K562 (cell line): Measurements from ENCODE around the gene PPIE. TPM values are rescaled to one million over a fixed set of nuclear protein-coding genes. Genes with fewer than 3 reads are reported as not detected.

Experiments used
- ATAC-seq: fragments of 200-7000 bp; cut with Tn5 transposase; 3 replicates; pipeline ENCODE4 v1.9.1; 2020; ENCODE audit warnings: moderate library complexity
- BruUV-seq: library from RNA; stranded (reverse); fragments of 400-500 nt; replicated peaks from 2 replicates; lab custom pipeline; 2021; lab: Mats Ljungman, UMichigan
- CTCF ChIA-PET: fragments of 300-600 bp; formaldehyde crosslinking; extraction: SDS; loops from one replicate; lab custom pipeline; 2021; ENCODE audit warnings: low intra/inter-chr PET ratio; lab: Yijun Ruan, JAX
- POLR2A ChIA-PET: fragments of 300-600, 350-650 bp; sonication (Branson Sonifier 250); formaldehyde crosslinking; extraction: SDS; loops from one replicate; lab custom pipeline; 2021; ENCODE audit warnings: antibody characterized with exemption, inconsistent platforms; lab: Yijun Ruan, JAX
- DNase-seq, 4 experiments: peaks; one replicate each; pipeline versions ENCODE4 v3.0.0 to v3.0.0-alpha.2; 2011 to 2018; ENCODE audit warnings: low spot score in 3 of 4, mixed read lengths in 3 of 4; ENCODE audit errors: extremely low read depth in 1 of 4
- FAIRE-seq: peaks from 2 replicates; lab custom pipeline; 2011; peaks lifted over from hg19 to GRCh38; lab: Jason Lieb, UNC
- H2AFZ ChIP-seq: 2 replicates; pipeline ENCODE4 v1.6.0; 2011; ENCODE audit warnings: low read depth, low read length, control low read depth, inconsistent platforms
- H3K27ac ChIP-seq: fragments of 200-600 bp; 3 replicates; pipeline ENCODE4 v1.8.0; 2011; ENCODE audit warnings: low read depth, mild to moderate bottlenecking, control low read depth, inconsistent platforms, low read length, moderate library complexity, mixed read lengths; ENCODE audit errors: extremely low read depth
- H3K27me3 ChIP-seq, 2 experiments: fragments of 300-600 bp in 1 of 2; 2 replicates in 1 of 2; 3 replicates in 1 of 2; pipeline versions ENCODE4 v1.6.0 to v1.8.0; 2011; ENCODE audit warnings: inconsistent platforms in 2 of 2, low read length in 2 of 2, mild to moderate bottlenecking in 1 of 2, mixed read lengths in 1 of 2, moderate library complexity in 1 of 2; ENCODE audit not compliant: control insufficient read depth in 2 of 2, insufficient read depth in 2 of 2
- H3K36me3 ChIP-seq: fragments of 300-600 bp; 3 replicates; pipeline ENCODE4 v1.8.0; 2011; ENCODE audit warnings: mild to moderate bottlenecking, low read length, inconsistent platforms; ENCODE audit not compliant: control insufficient read depth, insufficient read depth
- H3K4me1 ChIP-seq, 2 experiments: fragments of 200-600 bp in 1 of 2; replicated peaks in 1 of 2; 2 replicates in 1 of 2; 3 replicates in 1 of 2; pipeline versions ENCODE4 v1.5.1 to v1.8.0; 2011; ENCODE audit warnings: inconsistent platforms in 2 of 2, low read length in 2 of 2, mild to moderate bottlenecking in 1 of 2, mixed read lengths in 1 of 2, moderate library complexity in 1 of 2; ENCODE audit not compliant: control insufficient read depth in 2 of 2, insufficient read depth in 2 of 2
- H3K4me2 ChIP-seq: 2 replicates; pipeline ENCODE4 v1.6.1; 2011; ENCODE audit warnings: low read length, control low read depth, inconsistent platforms, mixed read lengths; ENCODE audit not compliant: insufficient read depth
- H3K4me3 ChIP-seq: fragments of 200-600 bp; sonication (generic), shearing (Covaris generic); 2 replicates; pipeline ENCODE4 v1.5.1; 2016; ENCODE audit warnings: control low read depth, inconsistent platforms
- H3K79me2 ChIP-seq: fragments of 200-600 bp; 3 replicates; pipeline ENCODE4 v1.8.0; 2011; ENCODE audit warnings: low read length, inconsistent platforms; ENCODE audit not compliant: control insufficient read depth, insufficient read depth
- H3K9ac ChIP-seq, 2 experiments: 2 replicates each; pipeline versions ENCODE4 v1.6.0 to v1.6.1; 2011; ENCODE audit warnings: low read depth in 2 of 2, low read length in 2 of 2, control low read depth in 1 of 2, inconsistent platforms in 1 of 2, mild to moderate bottlenecking in 1 of 2, mixed read lengths in 1 of 2; ENCODE audit not compliant: insufficient read depth in 1 of 2
- H3K9me1 ChIP-seq: one replicate; pipeline ENCODE4 v1.6.0; 2011; ENCODE audit warnings: inconsistent platforms, mild to moderate bottlenecking, low read length, moderate library complexity; ENCODE audit not compliant: control insufficient read depth, insufficient read depth
- H3K9me3 ChIP-seq: replicated peaks from 2 replicates; pipeline ENCODE4 v1.5.1; 2011; ENCODE audit warnings: low read depth, low read length, inconsistent platforms; ENCODE audit not compliant: control insufficient read depth, insufficient read depth
- H4K20me1 ChIP-seq: replicated peaks from 2 replicates; pipeline ENCODE4 v1.6.1; 2011; ENCODE audit warnings: low read length, inconsistent platforms, mixed read lengths; ENCODE audit not compliant: control insufficient read depth, insufficient read depth
- CCAR2 ChIP-seq: fragments of 200-400 bp; formaldehyde crosslinking; IDR thresholded peaks from 2 replicates; pipeline ENCODE4 v1.6.1; 2017; ENCODE audit warnings: mild to moderate bottlenecking, low read depth, low read length
- DDX20 ChIP-seq: fragments of 450-650 bp; IDR thresholded peaks from 2 replicates; pipeline ENCODE4 v1.6.1; 2016; ENCODE audit warnings: missing genetic modification characterization, low read depth, mild to moderate bottlenecking, missing compliant biosample characterization, moderate library complexity
- MLX ChIP-seq, 2 experiments: fragments of 450-650 bp in 1 of 2; sonication (generic) in 1 of 2; formaldehyde crosslinking; conservative IDR thresholded peaks; 2 replicates each; pipeline versions ENCODE4 v1.4.0 to v1.8.1; 2020 to 2022; ENCODE audit warnings: mild to moderate bottlenecking in 1 of 2, missing genetic modification reagents in 1 of 2
- NR1H2 ChIP-seq: sonication (generic); formaldehyde crosslinking; IDR thresholded peaks from 2 replicates; pipeline ENCODE4 v1.4.0; 2020; ENCODE audit warnings: mild to moderate bottlenecking, missing genetic modification reagents
- PML ChIP-seq: IDR thresholded peaks from 2 replicates; pipeline ENCODE4 v1.6.1; 2012; ENCODE audit warnings: low read length, inconsistent platforms
- PRPF4 ChIP-seq: fragments of 200-400 bp; formaldehyde crosslinking; IDR thresholded peaks from one replicate; pipeline ENCODE4 v1.6.1; 2017; ENCODE audit warnings: low read length, low read depth, mild to moderate bottlenecking; ENCODE audit not compliant: insufficient read depth, poor library complexity, severe bottlenecking
- SMARCC2 ChIP-seq: fragments of 450-650 bp; IDR thresholded peaks from 2 replicates; pipeline ENCODE4 v1.6.1; 2017; ENCODE audit warnings: antibody characterized with exemption, moderate library complexity, mild to moderate bottlenecking, low read depth
- STAT6 ChIP-seq: sonication (generic); formaldehyde crosslinking; IDR thresholded peaks from 2 replicates; pipeline ENCODE4 v1.8.1; 2023; ENCODE audit warnings: mild to moderate bottlenecking, missing genetic modification reagents
- TFAP4 ChIP-seq: sonication (generic); formaldehyde crosslinking; IDR thresholded peaks from 2 replicates; pipeline ENCODE4 v1.8.0; 2022; ENCODE audit warnings: missing genetic modification reagents, mild to moderate bottlenecking, moderate library complexity, borderline replicate concordance
- ZBED1 ChIP-seq: IDR thresholded peaks from 2 replicates; pipeline ENCODE4 v1.6.1; 2014
- ZFP91 ChIP-seq: sonication (generic); formaldehyde crosslinking; IDR thresholded peaks from 2 replicates; pipeline ENCODE4 v1.8.0; 2022; ENCODE audit warnings: mild to moderate bottlenecking, missing genetic modification reagents
- ZNF197 ChIP-seq: fragments of 200-800 bp; sonication (Bioruptor generic); IDR thresholded peaks from 2 replicates; pipeline ENCODE4 v1.6.1; 2016; ENCODE audit warnings: low read depth, missing genetic modification characterization, missing compliant biosample characterization
- WGBS: fragments of 100-300 bp; shearing (Covaris generic); methylation state at CpG from one replicate; pipeline ENCODE4 v1.1.6; 2016; ENCODE audit warnings: low coverage, mixed read lengths; ENCODE audit not compliant: insufficient coverage; ENCODE audit errors: missing lambda C conversion rate; 5-methylcytosine and 5-hydroxymethylcytosine counted together
- in situ Hi-C: fragments of 300-500 bp; cut with MboI; formaldehyde crosslinking; loops from 4 replicates; pipeline ENCODE4 v1.15.0; 2018; ENCODE audit warnings: inconsistent platforms, mixed read lengths
- intact Hi-C: fragments of 100-400 bp; cut with micrococcal nuclease; formaldehyde crosslinking; loops from 2 replicates; pipeline ENCODE4 v1.14.2; 2022
- polyA plus RNA-seq, 8 experiments: library from polyadenylated mRNA; depleted of rRNA in 4 of 8; stranded (reverse) in 5 of 8; unstranded in 3 of 8; fragments of >200 nt; fragmentation: Nextera tagmentation in 2 of 8; fragmentation: Illumina TruSeq in 1 of 8; extraction: Ambion mirVana in 2 of 8; extraction: Trizol in 1 of 8; gene quantifications; 2 replicates each; pipeline versions ENCODE4 v1.2.1 to v1.2.3, GENCODE V29; 2011 to 2014; ENCODE audit warnings: inconsistent platforms in 1 of 8, missing spikeins in 1 of 8
- total RNA-seq, 7 experiments: library from RNA; depleted of rRNA in 6 of 7; stranded (reverse); fragments of >200 nt in 6 of 7; fragmentation: Illumina TruSeq in 2 of 7; extraction: Trizol in 2 of 7; gene quantifications; 2 replicates each; pipeline versions ENCODE4 v1.2.1 to v1.2.3, GENCODE V29; 2011 to 2021; ENCODE audit warnings: low replicate concordance in 1 of 7

PPIE gene
- total and polyA plus RNA-seq, 9 of the 15 experiments (the other 6 are each of a cell fraction or from before 2014, with no cell fraction given) = 75.4 to 444 (median 131) TPM

- intact Hi-C loops (no loop called here), in situ Hi-C loops (no loop called here)
- Histone ChIP-seq H3K27me3 (peaks cover 12 to 54% of the 10 kb centered on the region in 2 experiments; a peak in 4 of 5 replicates), H2AFZ (no peak overlapping the region), H3K27ac (no peak overlapping the region), H3K9me1 (no peaks in the 10 kb centered on the region), H3K4me2 (no peak overlapping the region), H3K79me2 (no peaks in the 10 kb centered on the region), H3K4me1 (peaks cover 0 to 5% of the 10 kb centered on the region in 2 experiments; a peak in 1 of 5 replicates), H3K4me3 (no peak overlapping the region), H3K9me3 (no peaks in the 10 kb centered on the region), H4K20me1 (peaks cover 6% of the 10 kb centered on the region; the same call in 1 of the 2 replicates), H3K36me3 (no peaks in the 10 kb centered on the region), H3K9ac (no peak overlapping the region)
- no peak for ATAC-seq
- peak in 1 of 4 experiments; percentile 10 for DNase-seq
- ChIA-PET CTCF (no interaction called here), POLR2A (no interaction called here)
- 25% methylated on average over 6 of the region's 6 CpGs for WGBS
- no TSS peak for BruUV-seq
- TF ChIP-seq MLX (CRISPR knock-in tag; conservative IDR thresholded peaks at IDR 0.05) (no peak), CCAR2 (no peak), PRPF4 (no peak), SMARCC2 (no peak), ZNF197 (no peak), ZFP91 (CRISPR knock-in tag) (no peak), PML (no peak), ZBED1 (no peak), TFAP4 (no peak), STAT6 (CRISPR knock-in tag) (no peak), DDX20 (tag) (no peak), NR1H2 (CRISPR knock-in tag) (no peak)
- no peak for FAIRE-seq
Measured at GRCh38 chr1:39782103-39782502, 43.4 kb downstream of the PPIE start.
